ENCODE measurements around the gene GPR157. TPM values are rescaled to one million over a fixed set of nuclear protein-coding genes. Genes with fewer than 3 reads are reported as not detected.

GPR157 gene
- polyA plus RNA-seq, 3 donors = 0.56 to 1.1 (median 0.72) TPM

- H3K9me3 Mint-ChIP-seq = no peaks in the 10 kb centered on the region
- H3K4me1 Mint-ChIP-seq = peaks cover 76% of the 10 kb centered on the region
- peaks cover 0 to 16% of the 10 kb centered on the region in 2 donors for H3K36me3 Mint-ChIP-seq
- no peak overlapping the region for H3K4me3 ChIP-seq (replicated peaks in 1 of 3; ENCODE audit: low read depth in 2 of 3, low read length in 3 of 3)
- H3K9ac ChIP-seq (ENCODE audit: insufficient read depth, low read length, poor library complexity, severe bottlenecking) = no peak overlapping the region
- intact Hi-C loops (cut with micrococcal nuclease) = no loop called here
- H3K27ac ChIP-seq (ENCODE audit: low read depth in 1 of 2, low read length in 2 of 2) = no peak overlapping the region
- H3K27me3 Mint-ChIP-seq (ENCODE audit: low read depth in 3 of 3) = peaks cover 1 to 3% (median 3%) of the 10 kb centered on the region in 3 donors
- WGBS (ENCODE audit: insufficient coverage) = no CpG with 5 or more reads among the region's 3 CpGs
- DNase-seq = no peak
- H3K4me1 ChIP-seq (ENCODE audit: control insufficient read depth in 1 of 2, insufficient read depth in 2 of 2, low read length in 2 of 2) = peaks cover 72 to 77% of the 10 kb centered on the region in 2 donors
- H4K20me1 ChIP-seq (ENCODE audit: insufficient read depth, low read length) = no peaks in the 10 kb centered on the region
- no peak overlapping the region for H3K4me2 ChIP-seq (replicated peaks; ENCODE audit: extremely low read depth, low read length, poor library complexity, severe bottlenecking)
- no peaks in the 10 kb centered on the region for H3K79me2 ChIP-seq (ENCODE audit: insufficient read depth, low read length)
- TF ChIP-seq CTCF (IDR thresholded peaks at IDR 0.05) = no peak
- H3K36me3 ChIP-seq (replicated peaks in 1 of 2; ENCODE audit: control insufficient read depth in 1 of 2, insufficient read depth in 2 of 2, low read length in 2 of 2) = no peaks in the 10 kb centered on the region
- no peak overlapping the region for H3K4me3 Mint-ChIP-seq
- H2AFZ ChIP-seq (ENCODE audit: insufficient read depth, low read depth, low read length, poor library complexity, severe bottlenecking) = no peak overlapping the region
- H3K9me3 ChIP-seq (replicated peaks in 1 of 2; ENCODE audit: control insufficient read depth in 1 of 2, insufficient read depth in 1 of 2, low read length in 2 of 2) = no peaks in the 10 kb centered on the region
- H3K27me3 ChIP-seq (ENCODE audit: control insufficient read depth in 2 of 2, insufficient read depth in 2 of 2, low read length in 2 of 2) = no peaks in the 10 kb centered on the region
- H3K27ac Mint-ChIP-seq = peak overlapping the region in 2 of 7 donors; percentile 35 to 94
Measured at GRCh38 chr1:9081473-9081872, 47.4 kb downstream of the GPR157 start.

GRCh38 chr1:9080705-9081291 lies 48.1 kb downstream of the GPR157 start:
- peaks cover 75% of the 10 kb centered on the region for H3K4me1 Mint-ChIP-seq

More at GRCh38 chr1:9080705-9081291, 48.1 kb downstream of the GPR157 start:
- peaks cover 1 to 5% (median 3%) of the 10 kb centered on the region in 3 donors for H3K27me3 Mint-ChIP-seq (ENCODE audit: low read depth in 3 of 3)
- DNase-seq = no peak
- no peak for TF ChIP-seq CTCF (IDR thresholded peaks at IDR 0.05)
- Histone ChIP-seq H3K27me3 (ENCODE audit: control insufficient read depth in 2 of 2, insufficient read depth in 2 of 2, low read length in 2 of 2) (no peaks in the 10 kb centered on the region), H3K4me1 (ENCODE audit: control insufficient read depth in 1 of 2, insufficient read depth in 2 of 2, low read length in 2 of 2) (peaks cover 68 to 77% of the 10 kb centered on the region in 2 donors), H3K27ac (ENCODE audit: low read depth in 1 of 2, low read length in 2 of 2) (no peak overlapping the region), H3K4me2 (replicated peaks; ENCODE audit: extremely low read depth, low read length, poor library complexity, severe bottlenecking) (no peak overlapping the region), H3K36me3 (replicated peaks in 1 of 2; ENCODE audit: control insufficient read depth in 1 of 2, insufficient read depth in 2 of 2, low read length in 2 of 2) (no peaks in the 10 kb centered on the region), H2AFZ (ENCODE audit: insufficient read depth, low read depth, low read length, poor library complexity, severe bottlenecking) (no peak overlapping the region), H3K9ac (ENCODE audit: insufficient read depth, low read length, poor library complexity, severe bottlenecking) (no peak overlapping the region), H3K9me3 (replicated peaks in 1 of 2; ENCODE audit: control insufficient read depth in 1 of 2, insufficient read depth in 1 of 2, low read length in 2 of 2) (no peaks in the 10 kb centered on the region), H3K79me2 (ENCODE audit: insufficient read depth, low read length) (no peaks in the 10 kb centered on the region), H3K4me3 (replicated peaks in 1 of 3; ENCODE audit: low read depth in 2 of 3, low read length in 3 of 3) (no peak overlapping the region), H4K20me1 (ENCODE audit: insufficient read depth, low read length) (no peaks in the 10 kb centered on the region)
- H3K9me3 Mint-ChIP-seq = no peaks in the 10 kb centered on the region
- intact Hi-C loops (cut with micrococcal nuclease) = no loop called here
- WGBS (ENCODE audit: insufficient coverage) = no CpG with 5 or more reads among the region's 6 CpGs
- H3K36me3 Mint-ChIP-seq = peaks cover 0 to 14% of the 10 kb centered on the region in 2 donors
- no peak overlapping the region for H3K4me3 Mint-ChIP-seq
- no peak overlapping the region for H3K27ac Mint-ChIP-seq
